Right lobe of liver (tissue), 4 donors: Measurements from ENCODE around the gene CDKL1.

Experiments used
- POLR2A ChIP-seq: fragments of 450-650 bp; IDR thresholded peaks from one replicate; pipeline ENCODE4 v1.6.1; 2017; ENCODE audit warnings: antibody characterized with exemption, mild to moderate bottlenecking
- TF ChIP-seq, protein P1 (sequence below), 4 donors: fragments of 200-600 bp in 3 of 4; fragments of 450-650 bp in 1 of 4; IDR thresholded peaks; one replicate each; pipeline versions ENCODE4 v1.5.1 to v1.8.0; 2016 to 2022; ENCODE audit warnings: antibody characterized with exemption in 4 of 4, mild to moderate bottlenecking in 2 of 4
- donor health status: DM: no; HTN: no; CAD: no.
- donor health status: DM: no; HTN: no; CAD: no.
- donor health status: DM: no; HTN: yes; CAD: no.

DNA sequence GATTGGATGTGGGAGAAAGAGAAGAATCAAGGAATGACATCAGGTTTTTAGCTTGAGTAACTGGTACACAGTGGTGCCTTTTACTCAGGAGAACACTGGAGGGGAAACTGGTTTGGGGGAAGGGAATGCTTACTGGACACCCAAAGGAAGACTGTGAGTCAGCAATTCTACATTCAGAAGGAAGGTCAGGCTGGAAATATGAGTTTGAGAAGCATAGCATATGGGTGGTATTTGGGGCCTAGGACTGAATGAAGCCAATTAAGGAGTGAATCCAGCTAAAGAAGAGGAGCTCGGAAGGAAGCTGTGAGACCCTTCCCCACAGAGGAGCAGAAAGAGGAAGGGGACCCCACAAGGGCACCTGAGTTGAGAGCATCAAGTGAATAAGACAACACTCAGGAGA is 49.2 kb downstream of the CDKL1 start:
- TF ChIP-seq, protein P1, sequence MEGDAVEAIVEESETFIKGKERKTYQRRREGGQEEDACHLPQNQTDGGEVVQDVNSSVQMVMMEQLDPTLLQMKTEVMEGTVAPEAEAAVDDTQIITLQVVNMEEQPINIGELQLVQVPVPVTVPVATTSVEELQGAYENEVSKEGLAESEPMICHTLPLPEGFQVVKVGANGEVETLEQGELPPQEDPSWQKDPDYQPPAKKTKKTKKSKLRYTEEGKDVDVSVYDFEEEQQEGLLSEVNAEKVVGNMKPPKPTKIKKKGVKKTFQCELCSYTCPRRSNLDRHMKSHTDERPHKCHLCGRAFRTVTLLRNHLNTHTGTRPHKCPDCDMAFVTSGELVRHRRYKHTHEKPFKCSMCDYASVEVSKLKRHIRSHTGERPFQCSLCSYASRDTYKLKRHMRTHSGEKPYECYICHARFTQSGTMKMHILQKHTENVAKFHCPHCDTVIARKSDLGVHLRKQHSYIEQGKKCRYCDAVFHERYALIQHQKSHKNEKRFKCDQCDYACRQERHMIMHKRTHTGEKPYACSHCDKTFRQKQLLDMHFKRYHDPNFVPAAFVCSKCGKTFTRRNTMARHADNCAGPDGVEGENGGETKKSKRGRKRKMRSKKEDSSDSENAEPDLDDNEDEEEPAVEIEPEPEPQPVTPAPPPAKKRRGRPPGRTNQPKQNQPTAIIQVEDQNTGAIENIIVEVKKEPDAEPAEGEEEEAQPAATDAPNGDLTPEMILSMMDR (IDR thresholded peaks at IDR 0.05): no peak
- no peak for TF ChIP-seq POLR2A
